GM23338 (cell line): Measurements from ENCODE around the gene CERT1.

Source experiments
- CREB1 ChIP-seq: fragments of 250-450 bp; sonication (Bioruptor Pico); IDR thresholded peaks from 2 replicates; pipeline ENCODE4 v1.5.0; 2020; ENCODE audit warnings: low read depth, mild to moderate bottlenecking, moderate library complexity
- CTCF ChIP-seq, 2 experiments: fragments of 200-600 bp in 1 of 2; sonication (generic) in 1 of 2; conservative IDR thresholded peaks; 2 replicates each; pipeline versions ENCODE4 v1.5.1 to v1.6.1; 2016 to 2017; ENCODE audit warnings: antibody characterized with exemption in 2 of 2, low read depth in 2 of 2, mild to moderate bottlenecking in 2 of 2, moderate library complexity in 1 of 2
- ETS1 ChIP-seq: IDR thresholded peaks from 2 replicates; pipeline ENCODE4 v1.6.1; 2016; ENCODE audit warnings: antibody characterized with exemption
- EZH2 ChIP-seq: fragments of 200-600 bp; sonication (generic); IDR thresholded peaks from one replicate; pipeline ENCODE4 v1.8.0; 2017; ENCODE audit warnings: antibody characterized with exemption, mild to moderate bottlenecking, low read depth; ENCODE audit not compliant: unreplicated experiment
- EZH2phosphoT487 ChIP-seq: fragments of 200-600 bp; sonication (generic); IDR thresholded peaks from one replicate; pipeline ENCODE4 v1.8.1; 2018; ENCODE audit warnings: antibody characterized with exemption; ENCODE audit not compliant: unreplicated experiment
- JUNB ChIP-seq: IDR thresholded peaks from one replicate; pipeline ENCODE4 v1.6.1; 2016; ENCODE audit warnings: antibody characterized with exemption; ENCODE audit not compliant: unreplicated experiment
- NANOG ChIP-seq: IDR thresholded peaks from 2 replicates; pipeline ENCODE4 v1.6.1; 2016; ENCODE audit warnings: antibody characterized with exemption, borderline replicate concordance
- POLR2AphosphoS5 ChIP-seq: IDR thresholded peaks from 2 replicates; pipeline ENCODE4 v1.6.1; 2016; ENCODE audit warnings: antibody characterized with exemption, low read depth
- REST ChIP-seq: IDR thresholded peaks from one replicate; pipeline ENCODE4 v1.6.1; 2018; ENCODE audit warnings: antibody characterized with exemption; ENCODE audit not compliant: unreplicated experiment
- STAT1 ChIP-seq: IDR thresholded peaks from one replicate; pipeline ENCODE4 v1.6.1; 2016; ENCODE audit warnings: antibody characterized with exemption; ENCODE audit not compliant: unreplicated experiment
- ZNF114 ChIP-seq: fragments of 250-450 bp; sonication (Bioruptor Pico); IDR thresholded peaks from 2 replicates; pipeline ENCODE4 v1.5.0; 2020; ENCODE audit warnings: mild to moderate bottlenecking, moderate library complexity
- ZNF331 ChIP-seq: fragments of 250-450 bp; sonication (Bioruptor Pico); IDR thresholded peaks from 2 replicates; pipeline ENCODE4 v1.5.0; 2020; ENCODE audit warnings: low read depth, mild to moderate bottlenecking, moderate library complexity
- ZNF462 ChIP-seq: fragments of 250-450 bp; sonication (Bioruptor Pico); IDR thresholded peaks from 2 replicates; pipeline ENCODE4 v1.5.0; 2020; ENCODE audit warnings: mild to moderate bottlenecking, moderate library complexity

GRCh38 chr5:75439276-75439675 is 72.2 kb downstream of the CERT1 start:
- no peak for TF ChIP-seq CTCF (conservative IDR thresholded peaks at IDR 0.05; ENCODE audit: low read depth in 2 of 2)
- TF ChIP-seq POLR2AphosphoS5 = no peak
- TF ChIP-seq REST = no peak
- no peak for TF ChIP-seq CREB1 (CRISPR knock-in tag)
- no peak for TF ChIP-seq ZNF331 (CRISPR knock-in tag)
- no peak for TF ChIP-seq ETS1
- TF ChIP-seq JUNB = no peak
- TF ChIP-seq EZH2phosphoT487 = no peak
- no peak for TF ChIP-seq NANOG
- TF ChIP-seq EZH2 = no peak
- TF ChIP-seq STAT1 = no peak
- TF ChIP-seq ZNF462 = no peak
- no peak for TF ChIP-seq ZNF114
